Left lobe of liver (tissue), 2 donors: Measurements from ENCODE around the gene THSD4. TPM values are rescaled to one million over a fixed set of nuclear protein-coding genes. Genes with fewer than 3 reads are reported as not detected.

Experiments used
- ATAC-seq: fragments of 200-7000 bp; cut with Tn5 transposase; one replicate; pipeline ENCODE4 v1.9.1; 2020; ENCODE audit warnings: mild to moderate bottlenecking, moderate library complexity
- DNase-seq: peaks from one replicate; pipeline ENCODE4 v3.0.0-alpha.2; 2020; ENCODE audit warnings: low spot score
- total RNA-seq: library from RNA; stranded (reverse); gene quantifications from one replicate; pipeline ENCODE4 v1.2.1, GENCODE V29; 2021
- donor health status: DM: no; HTN: no; CAD: no; lungs with moderate emphysema.
- donor health status: DM: no; HTN: yes; CAD: no.

The THSD4 gene
- total RNA-seq, 1 donor from 2014 or later = 19.5 TPM

- no peak for ATAC-seq
- DNase-seq = no peak
Observed at GRCh38 chr15:71219645-71220044, 104.4 kb downstream of the THSD4 start.

- ATAC-seq (no peak), DNase-seq (no peak)
Observed at GRCh38 chr15:71220828-71221227, 105.6 kb downstream of the THSD4 start.

DNA sequence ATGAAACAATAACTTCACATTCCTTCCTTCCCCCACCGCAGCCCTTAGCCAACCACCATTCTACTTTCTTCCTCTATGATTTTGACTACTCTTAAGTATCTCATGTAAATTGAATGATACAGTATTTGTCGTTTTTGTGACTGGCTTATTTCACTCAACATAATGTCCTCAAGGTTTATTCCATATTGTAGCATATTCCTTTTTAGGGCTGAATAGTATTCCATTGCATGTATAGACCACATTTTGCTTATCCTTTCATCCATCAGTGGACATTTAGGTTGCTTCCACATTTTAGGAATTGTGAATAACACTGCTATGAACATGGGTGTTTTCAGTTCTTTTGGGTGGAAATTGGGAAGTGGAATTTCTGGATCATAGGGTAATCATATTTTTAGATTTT lies 106.1 kb downstream of the THSD4 start:
- ATAC-seq = no peak
- DNase-seq = no peak

GRCh38 chr15:71223516-71223915 lies 108.2 kb downstream of the THSD4 start:
- DNase-seq (no peak), ATAC-seq (no peak)

- ATAC-seq (no peak), DNase-seq (no peak)
Observed at GRCh38 chr15:71224024-71224423, 108.8 kb downstream of the THSD4 start.

GRCh38 chr15:71225851-71226250 lies 110.6 kb downstream of the THSD4 start:
- ATAC-seq = no peak
- DNase-seq = no peak

GRCh38 chr15:71226536-71227455 lies 111.5 kb downstream of the THSD4 start:
- no peak for ATAC-seq
- no peak for DNase-seq

GRCh38 chr15:71228403-71228802 lies 113.1 kb downstream of the THSD4 start:
- ATAC-seq = no peak
- DNase-seq = no peak

DNA sequence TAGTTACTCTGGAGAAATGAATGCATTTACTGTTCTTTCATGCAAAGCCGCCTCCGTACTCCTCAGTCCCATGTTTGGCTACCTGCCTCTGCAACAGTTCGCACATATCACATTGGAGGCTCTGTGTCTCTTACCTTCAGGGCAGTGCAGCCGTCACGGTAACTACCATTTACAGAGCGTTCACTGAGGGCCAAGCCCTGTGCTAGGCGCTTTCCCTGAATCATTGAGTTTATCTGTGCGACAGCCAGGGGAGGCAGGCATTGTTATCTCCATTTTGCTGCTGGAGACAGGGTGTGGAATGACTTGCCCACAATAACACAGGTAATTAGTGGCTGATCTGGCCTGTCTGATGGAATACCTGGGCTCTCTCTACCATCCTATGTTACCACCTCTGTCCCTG lies 115.0 kb downstream of the THSD4 start:
- DNase-seq (no peak), ATAC-seq (no peak)

GRCh38 chr15:71231758-71232157 lies 116.5 kb downstream of the THSD4 start:
- ATAC-seq (no peak), DNase-seq (no peak)

DNA sequence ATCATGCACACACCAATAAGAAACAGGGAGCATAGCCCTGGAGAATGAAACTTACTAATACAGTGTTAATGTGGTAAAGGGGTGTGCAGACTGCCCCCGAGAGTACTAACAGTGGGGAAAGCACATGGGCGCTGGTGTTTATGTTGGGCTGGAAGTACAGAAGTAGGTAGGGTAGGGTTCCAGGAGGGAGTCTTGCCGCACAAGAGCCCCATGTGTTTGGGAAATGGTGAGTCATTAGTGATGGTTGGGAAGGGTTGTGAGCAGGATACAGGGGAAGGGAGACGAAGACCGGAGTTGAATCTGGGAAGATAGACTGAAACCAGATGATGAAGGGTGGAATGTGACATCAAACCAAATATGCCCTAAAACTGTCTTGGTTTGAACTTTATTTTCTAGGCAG lies 117.1 kb downstream of the THSD4 start:
- DNase-seq (no peak), ATAC-seq (no peak)

GRCh38 chr15:71237456-71238188 lies 122.4 kb downstream of the THSD4 start:
- ATAC-seq (peak; percentile 66), DNase-seq (peak; percentile 65)

DNA sequence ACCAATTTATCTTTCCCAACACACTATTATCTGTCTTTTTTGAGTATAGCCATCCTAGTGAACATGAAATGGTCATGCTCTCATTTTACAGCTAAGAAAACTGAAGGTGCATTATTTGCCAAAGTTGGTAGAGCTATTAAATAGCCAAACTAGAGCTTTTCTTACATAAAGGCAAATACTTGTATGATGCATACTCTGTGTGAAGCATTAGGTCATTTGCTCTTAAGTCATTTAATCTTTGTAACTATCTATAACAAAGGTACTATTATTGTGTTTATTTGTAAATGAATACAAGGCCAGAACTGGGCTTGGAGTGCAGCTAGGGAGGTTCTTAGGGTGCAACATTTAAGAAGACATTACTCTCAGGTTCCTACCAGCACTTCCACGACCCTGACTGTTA lies 123.7 kb downstream of the THSD4 start:
- DNase-seq (no peak), ATAC-seq (no peak)

DNA sequence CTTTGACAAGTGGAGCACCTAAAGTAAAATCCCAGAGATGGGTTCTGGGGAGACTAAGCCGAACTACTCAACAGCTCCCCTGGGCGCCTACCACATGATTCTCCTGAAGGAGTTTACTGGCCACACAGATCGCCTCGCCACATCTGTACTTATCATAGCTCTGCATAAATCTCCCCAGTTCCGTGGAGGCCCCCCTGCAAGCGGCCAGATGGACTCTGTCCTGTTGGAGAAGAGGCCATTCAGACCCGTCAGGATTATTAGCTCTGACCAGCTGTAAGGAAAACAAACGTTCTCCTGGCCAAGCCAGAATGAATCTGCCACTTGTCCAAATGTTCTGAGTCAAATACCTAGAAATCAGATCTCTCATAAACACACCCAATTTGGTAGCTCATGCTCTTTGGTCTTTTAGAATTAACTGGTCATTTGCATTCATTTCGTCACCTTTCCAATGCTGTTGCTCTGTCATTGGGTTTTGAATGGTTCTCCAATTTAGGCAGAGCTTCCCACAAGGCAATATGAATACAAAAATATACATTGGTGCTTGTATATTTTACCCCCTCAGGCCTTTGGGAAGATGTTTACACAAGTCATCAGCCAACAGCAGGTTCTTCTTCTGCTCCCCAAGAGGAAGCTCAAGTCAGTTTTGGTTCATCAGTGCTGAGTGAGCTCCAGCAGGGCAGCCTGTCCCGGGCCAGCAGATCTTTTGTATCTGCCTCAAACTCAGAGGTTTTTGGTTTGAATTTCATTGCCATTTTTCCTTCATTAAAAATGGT lies 124.5 kb downstream of the THSD4 start:
- DNase-seq = peak; percentile 52
- ATAC-seq = peak; percentile 82

DNA sequence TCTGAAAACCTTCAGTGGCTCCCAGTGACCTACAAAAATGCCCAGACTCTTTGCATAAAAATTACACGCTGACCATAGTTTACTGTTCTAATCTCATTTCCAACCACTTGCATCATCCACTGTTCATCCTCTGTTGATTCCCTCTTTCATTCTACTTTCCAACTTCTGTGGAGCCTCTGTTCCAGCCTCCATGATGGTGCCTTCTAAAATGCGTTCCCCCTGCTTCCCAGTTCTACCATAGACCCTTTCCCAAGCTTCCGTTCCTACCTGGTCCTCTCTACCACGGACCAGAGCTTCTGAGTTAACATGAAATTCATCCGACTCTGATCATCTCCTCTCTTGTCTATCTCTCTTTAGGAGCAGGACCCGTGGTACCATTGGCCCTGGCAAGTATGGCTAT lies 127.0 kb downstream of the THSD4 start:
- peak; percentile 7 for ATAC-seq

GRCh38 chr15:71244250-71244649 lies 129.0 kb downstream of the THSD4 start:
- DNase-seq (no peak), ATAC-seq (no peak)

More for the DNA sequence above, 127.0 kb downstream of the THSD4 start:
- no peak for DNase-seq

GRCh38 chr15:71245588-71245987 lies 130.3 kb downstream of the THSD4 start:
- ATAC-seq (no peak), DNase-seq (no peak)

- ATAC-seq = no peak
- no peak for DNase-seq
Observed at GRCh38 chr15:71248386-71248785, 133.1 kb downstream of the THSD4 start.

- no peak for ATAC-seq
- DNase-seq = no peak
Observed at GRCh38 chr15:71249986-71250385, 134.7 kb downstream of the THSD4 start.

DNA sequence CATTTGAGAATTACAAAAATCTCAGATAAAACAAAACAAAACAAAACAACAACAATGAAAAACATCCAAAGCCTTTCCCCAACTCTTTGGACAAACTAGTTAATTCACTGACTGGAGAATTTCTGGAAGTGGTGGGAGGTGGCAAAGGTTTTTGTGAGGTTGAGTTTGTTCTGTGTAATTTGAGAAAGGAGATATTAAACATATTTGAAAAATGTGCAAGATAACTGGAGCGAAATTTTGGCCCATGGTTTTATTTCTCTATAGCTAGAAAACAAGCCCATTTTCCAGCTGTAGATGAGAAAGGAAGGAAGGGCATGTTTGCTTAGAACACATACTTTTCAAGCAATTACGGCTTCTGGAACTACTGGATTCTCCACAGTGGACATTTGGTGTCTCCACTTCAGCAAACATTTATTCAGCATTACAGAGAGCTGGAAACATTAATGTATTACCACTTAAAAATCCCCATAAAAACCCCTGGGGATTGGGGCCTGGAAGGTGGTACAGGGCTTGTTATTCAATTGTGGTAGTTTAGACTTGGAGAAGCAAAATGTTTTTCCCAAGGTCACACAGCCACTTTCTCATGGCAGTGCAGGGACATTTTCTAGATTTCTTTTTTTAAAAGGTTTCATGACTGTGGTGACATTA lies 135.8 kb downstream of the THSD4 start:
- no peak for DNase-seq
- ATAC-seq = no peak

- no peak for ATAC-seq
- no peak for DNase-seq
Observed at GRCh38 chr15:71251584-71252043, 136.3 kb downstream of the THSD4 start.
